K562 (cell line): ENCODE results near the gene SKP2. TPM values are rescaled to one million over a fixed set of nuclear protein-coding genes. Genes with fewer than 3 reads are reported as not detected.
A peak's percentile ranks its signal among the peaks of the same experiment; 100 is the strongest.

Source experiments
- CBFA2T2 ChIP-seq: fragments of 450-650 bp; conservative IDR thresholded peaks from 2 replicates; pipeline ENCODE4 v1.6.1; 2017; ENCODE audit warnings: mild to moderate bottlenecking
- DPF2 ChIP-seq: fragments of 450-650 bp; IDR thresholded peaks from 2 replicates; pipeline ENCODE4 v1.6.1; 2016
- FOXM1 ChIP-seq, 2 experiments: fragments of 450-650 bp in 1 of 2; sonication (generic) in 1 of 2; formaldehyde crosslinking in 1 of 2; IDR thresholded peaks; 2 replicates each; pipeline versions ENCODE4 v1.6.1 to v1.9.0; 2017 to 2022; ENCODE audit warnings: low read depth in 2 of 2, mild to moderate bottlenecking in 2 of 2, missing genetic modification reagents in 1 of 2, moderate library complexity in 1 of 2
- GABPB2 ChIP-seq: fragments of 250-450 bp; sonication (Bioruptor Pico); conservative IDR thresholded peaks from 2 replicates; pipeline ENCODE4 v1.5.1; 2021; ENCODE audit warnings: mild to moderate bottlenecking
- HDAC1 ChIP-seq, 2 experiments: fragments of 450-650 bp; IDR thresholded peaks; 2 replicates each; pipeline ENCODE4 v1.6.1; 2016 to 2017; ENCODE audit warnings: inconsistent platforms in 1 of 2, mild to moderate bottlenecking in 1 of 2, moderate library complexity in 1 of 2
- MEIS2 ChIP-seq: fragments of 450-650 bp; IDR thresholded peaks from 2 replicates; pipeline ENCODE4 v1.6.1; 2014; ENCODE audit warnings: mild to moderate bottlenecking; ENCODE audit not compliant: partially characterized antibody
- NONO ChIP-seq, 2 experiments: fragments of 200-400 bp in 1 of 2; fragments of 450-650 bp in 1 of 2; formaldehyde crosslinking in 1 of 2; IDR thresholded peaks; 2 replicates each; pipeline ENCODE4 v1.6.1; 2017; ENCODE audit warnings: low read depth in 2 of 2, mild to moderate bottlenecking in 2 of 2, moderate library complexity in 2 of 2, low read length in 1 of 2
- OTX1 ChIP-seq: fragments of 450-650 bp; formaldehyde crosslinking; IDR thresholded peaks from 2 replicates; pipeline ENCODE4 v1.4.0; 2022; ENCODE audit warnings: mild to moderate bottlenecking
- RBM25 ChIP-seq: fragments of 200-400 bp; formaldehyde crosslinking; IDR thresholded peaks from 2 replicates; pipeline ENCODE4 v1.6.1; 2018; ENCODE audit warnings: low read length, low read depth, moderate library complexity; ENCODE audit not compliant: severe bottlenecking
- SMARCA4 ChIP-seq: fragments of 450-650 bp; IDR thresholded peaks from 2 replicates; pipeline ENCODE4 v1.6.1; 2016
- SMARCE1 ChIP-seq: fragments of 450-650 bp; IDR thresholded peaks from 2 replicates; pipeline ENCODE4 v1.7.1; 2016; ENCODE audit warnings: mild to moderate bottlenecking
- SOX6 ChIP-seq: fragments of 450-650 bp; IDR thresholded peaks from 2 replicates; pipeline ENCODE4 v1.6.1; 2014; ENCODE audit warnings: mild to moderate bottlenecking
- TAL1 ChIP-seq: fragments of 450-650 bp; IDR thresholded peaks from 2 replicates; pipeline ENCODE4 v1.6.1; 2016; ENCODE audit warnings: mild to moderate bottlenecking
- TEAD1 ChIP-seq, 2 experiments: fragments of 450-650 bp in 1 of 2; sonication (generic) in 1 of 2; formaldehyde crosslinking; IDR thresholded peaks; 2 replicates each; pipeline versions ENCODE4 v1.4.0 to v1.8.0; 2020 to 2022; ENCODE audit warnings: mild to moderate bottlenecking in 2 of 2, missing genetic modification reagents in 1 of 2
- TEAD2 ChIP-seq: fragments of 450-650 bp; IDR thresholded peaks from 2 replicates; pipeline ENCODE4 v1.6.1; 2016; ENCODE audit warnings: missing genetic modification characterization, control low read depth, missing compliant biosample characterization
- ZC3H8 ChIP-seq: fragments of 450-650 bp; IDR thresholded peaks from 2 replicates; pipeline ENCODE4 v1.6.1; 2017
- polyA plus RNA-seq, 8 experiments: library from polyadenylated mRNA; depleted of rRNA in 4 of 8; stranded (reverse) in 5 of 8; unstranded in 3 of 8; fragments of >200 nt; fragmentation: Nextera tagmentation in 2 of 8; fragmentation: Illumina TruSeq in 1 of 8; extraction: Ambion mirVana in 2 of 8; extraction: Trizol in 1 of 8; gene quantifications; 2 replicates each; pipeline versions ENCODE4 v1.2.1 to v1.2.3, GENCODE V29; 2011 to 2014; ENCODE audit warnings: inconsistent platforms in 1 of 8, missing spikeins in 1 of 8
- total RNA-seq, 7 experiments: library from RNA; depleted of rRNA in 6 of 7; stranded (reverse); fragments of >200 nt in 6 of 7; fragmentation: Illumina TruSeq in 2 of 7; extraction: Trizol in 2 of 7; gene quantifications; 2 replicates each; pipeline versions ENCODE4 v1.2.1 to v1.2.3, GENCODE V29; 2011 to 2021; ENCODE audit warnings: low replicate concordance in 1 of 7
- TF ChIP-seq, protein P1 (sequence below): sonication (generic); formaldehyde crosslinking; IDR thresholded peaks from 2 replicates; pipeline ENCODE4 v1.8.1; 2023; ENCODE audit warnings: mild to moderate bottlenecking, missing genetic modification reagents
- TF ChIP-seq, protein P2 (sequence below): fragments of 250-450 bp; sonication (Bioruptor Pico); IDR thresholded peaks from 2 replicates; pipeline ENCODE4 v1.5.0; 2022; ENCODE audit warnings: mild to moderate bottlenecking
- TF ChIP-seq, protein P3 (sequence below): sonication (generic); formaldehyde crosslinking; IDR thresholded peaks from 2 replicates; pipeline ENCODE4 v1.8.0; 2022; ENCODE audit warnings: mild to moderate bottlenecking, missing genetic modification reagents, borderline replicate concordance
- TF ChIP-seq, protein P4 (sequence below): fragments of 250-450 bp; sonication (Bioruptor Pico); IDR thresholded peaks from 2 replicates; pipeline ENCODE4 v1.8.0; 2022; ENCODE audit warnings: moderate library complexity, mild to moderate bottlenecking, inconsistent platforms
- TF ChIP-seq, protein P5 (sequence below): IDR thresholded peaks from 2 replicates; pipeline ENCODE4 v1.6.1; 2011; ENCODE audit not compliant: insufficient read length; ENCODE audit errors: extremely low read depth

Gene SKP2
- total and polyA plus RNA-seq, 9 of the 15 experiments (the other 6 are each of a cell fraction or from before 2014, with no cell fraction given), result 30.0 to 97.5 (median 80.8) TPM

DNA sequence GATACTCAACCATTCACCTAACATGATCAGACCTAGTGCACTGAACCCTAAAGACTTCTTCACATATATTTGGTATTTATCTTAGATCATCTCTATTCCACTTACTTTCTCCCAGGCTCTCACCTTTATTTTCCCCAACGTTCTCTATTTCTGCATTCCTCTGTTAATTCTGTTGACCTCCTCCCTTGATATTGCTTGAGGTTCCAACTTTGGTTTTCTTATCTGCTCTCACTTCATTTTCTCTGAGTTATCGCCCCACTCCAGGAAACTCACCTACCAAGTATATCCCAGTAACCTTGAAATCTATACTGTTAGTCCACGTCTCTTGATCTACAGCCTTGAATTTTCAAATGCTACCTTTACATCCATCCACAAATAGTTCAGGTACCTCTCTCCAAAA, 80.6 kb downstream of the SKP2 start (continued):
- TF ChIP-seq, protein P1, sequence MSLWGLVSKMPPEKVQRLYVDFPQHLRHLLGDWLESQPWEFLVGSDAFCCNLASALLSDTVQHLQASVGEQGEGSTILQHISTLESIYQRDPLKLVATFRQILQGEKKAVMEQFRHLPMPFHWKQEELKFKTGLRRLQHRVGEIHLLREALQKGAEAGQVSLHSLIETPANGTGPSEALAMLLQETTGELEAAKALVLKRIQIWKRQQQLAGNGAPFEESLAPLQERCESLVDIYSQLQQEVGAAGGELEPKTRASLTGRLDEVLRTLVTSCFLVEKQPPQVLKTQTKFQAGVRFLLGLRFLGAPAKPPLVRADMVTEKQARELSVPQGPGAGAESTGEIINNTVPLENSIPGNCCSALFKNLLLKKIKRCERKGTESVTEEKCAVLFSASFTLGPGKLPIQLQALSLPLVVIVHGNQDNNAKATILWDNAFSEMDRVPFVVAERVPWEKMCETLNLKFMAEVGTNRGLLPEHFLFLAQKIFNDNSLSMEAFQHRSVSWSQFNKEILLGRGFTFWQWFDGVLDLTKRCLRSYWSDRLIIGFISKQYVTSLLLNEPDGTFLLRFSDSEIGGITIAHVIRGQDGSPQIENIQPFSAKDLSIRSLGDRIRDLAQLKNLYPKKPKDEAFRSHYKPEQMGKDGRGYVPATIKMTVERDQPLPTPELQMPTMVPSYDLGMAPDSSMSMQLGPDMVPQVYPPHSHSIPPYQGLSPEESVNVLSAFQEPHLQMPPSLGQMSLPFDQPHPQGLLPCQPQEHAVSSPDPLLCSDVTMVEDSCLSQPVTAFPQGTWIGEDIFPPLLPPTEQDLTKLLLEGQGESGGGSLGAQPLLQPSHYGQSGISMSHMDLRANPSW, result no peak
- TF ChIP-seq SOX6 (no peak), MEIS2 (peak; percentile 54), GABPB2 (CRISPR knock-in tag) (no peak), FOXM1 (IDR thresholded peaks at IDR 0.05; ENCODE audit: low read depth) (peak; percentile 14; the same call in 1 of the 2 replicates), FOXM1 (CRISPR knock-in tag; IDR thresholded peaks at IDR 0.05; ENCODE audit: low read depth) (no peak), SMARCA4 (peak; percentile 42; the same call in 1 of the 2 replicates), OTX1 (no peak), TEAD2 (tag) (no peak), CBFA2T2 (peak; percentile 51; the same call in 1 of the 2 replicates), TEAD1 (CRISPR knock-in tag; IDR thresholded peaks at IDR 0.05) (0 out of 4 replicates have a peak, but pooled peaks of 1 of the 2 experiments have one; percentile 7), RBM25 (no peak), DPF2 (0 out of 2 replicates have a peak, but pooled peaks have one; percentile 38), NONO (IDR thresholded peaks at IDR 0.05; ENCODE audit: low read depth in 2 of 2, low read length in 1 of 2) (no peak), ZC3H8 (no peak), HDAC1 (IDR thresholded peaks at IDR 0.05) (peak; percentile 23 to 53; a peak in 2 of 4 replicates), TAL1 (peak; percentile 60), SMARCE1 (peak; percentile 35; the same call in 1 of the 2 replicates)
- TF ChIP-seq, protein P2, sequence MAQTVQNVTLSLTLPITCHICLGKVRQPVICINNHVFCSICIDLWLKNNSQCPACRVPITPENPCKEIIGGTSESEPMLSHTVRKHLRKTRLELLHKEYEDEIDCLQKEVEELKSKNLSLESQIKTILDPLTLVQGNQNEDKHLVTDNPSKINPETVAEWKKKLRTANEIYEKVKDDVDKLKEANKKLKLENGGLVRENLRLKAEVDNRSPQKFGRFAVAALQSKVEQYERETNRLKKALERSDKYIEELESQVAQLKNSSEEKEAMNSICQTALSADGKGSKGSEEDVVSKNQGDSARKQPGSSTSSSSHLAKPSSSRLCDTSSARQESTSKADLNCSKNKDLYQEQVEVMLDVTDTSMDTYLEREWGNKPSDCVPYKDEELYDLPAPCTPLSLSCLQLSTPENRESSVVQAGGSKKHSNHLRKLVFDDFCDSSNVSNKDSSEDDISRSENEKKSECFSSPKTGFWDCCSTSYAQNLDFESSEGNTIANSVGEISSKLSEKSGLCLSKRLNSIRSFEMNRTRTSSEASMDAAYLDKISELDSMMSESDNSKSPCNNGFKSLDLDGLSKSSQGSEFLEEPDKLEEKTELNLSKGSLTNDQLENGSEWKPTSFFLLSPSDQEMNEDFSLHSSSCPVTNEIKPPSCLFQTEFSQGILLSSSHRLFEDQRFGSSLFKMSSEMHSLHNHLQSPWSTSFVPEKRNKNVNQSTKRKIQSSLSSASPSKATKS, result no peak
- TF ChIP-seq, protein P3, sequence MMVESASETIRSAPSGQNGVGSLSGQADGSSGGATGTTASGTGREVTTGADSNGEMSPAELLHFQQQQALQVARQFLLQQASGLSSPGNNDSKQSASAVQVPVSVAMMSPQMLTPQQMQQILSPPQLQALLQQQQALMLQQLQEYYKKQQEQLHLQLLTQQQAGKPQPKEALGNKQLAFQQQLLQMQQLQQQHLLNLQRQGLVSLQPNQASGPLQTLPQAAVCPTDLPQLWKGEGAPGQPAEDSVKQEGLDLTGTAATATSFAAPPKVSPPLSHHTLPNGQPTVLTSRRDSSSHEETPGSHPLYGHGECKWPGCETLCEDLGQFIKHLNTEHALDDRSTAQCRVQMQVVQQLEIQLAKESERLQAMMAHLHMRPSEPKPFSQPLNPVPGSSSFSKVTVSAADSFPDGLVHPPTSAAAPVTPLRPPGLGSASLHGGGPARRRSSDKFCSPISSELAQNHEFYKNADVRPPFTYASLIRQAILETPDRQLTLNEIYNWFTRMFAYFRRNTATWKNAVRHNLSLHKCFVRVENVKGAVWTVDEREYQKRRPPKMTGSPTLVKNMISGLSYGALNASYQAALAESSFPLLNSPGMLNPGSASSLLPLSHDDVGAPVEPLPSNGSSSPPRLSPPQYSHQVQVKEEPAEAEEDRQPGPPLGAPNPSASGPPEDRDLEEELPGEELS (CRISPR knock-in tag), result no peak
- TF ChIP-seq, protein P4, sequence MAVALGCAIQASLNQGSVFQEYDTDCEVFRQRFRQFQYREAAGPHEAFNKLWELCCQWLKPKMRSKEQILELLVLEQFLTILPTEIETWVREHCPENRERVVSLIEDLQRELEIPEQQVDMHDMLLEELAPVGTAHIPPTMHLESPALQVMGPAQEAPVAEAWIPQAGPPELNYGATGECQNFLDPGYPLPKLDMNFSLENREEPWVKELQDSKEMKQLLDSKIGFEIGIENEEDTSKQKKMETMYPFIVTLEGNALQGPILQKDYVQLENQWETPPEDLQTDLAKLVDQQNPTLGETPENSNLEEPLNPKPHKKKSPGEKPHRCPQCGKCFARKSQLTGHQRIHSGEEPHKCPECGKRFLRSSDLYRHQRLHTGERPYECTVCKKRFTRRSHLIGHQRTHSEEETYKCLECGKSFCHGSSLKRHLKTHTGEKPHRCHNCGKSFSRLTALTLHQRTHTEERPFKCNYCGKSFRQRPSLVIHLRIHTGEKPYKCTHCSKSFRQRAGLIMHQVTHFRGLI (CRISPR knock-in tag), result no peak
- TF ChIP-seq, protein P5, sequence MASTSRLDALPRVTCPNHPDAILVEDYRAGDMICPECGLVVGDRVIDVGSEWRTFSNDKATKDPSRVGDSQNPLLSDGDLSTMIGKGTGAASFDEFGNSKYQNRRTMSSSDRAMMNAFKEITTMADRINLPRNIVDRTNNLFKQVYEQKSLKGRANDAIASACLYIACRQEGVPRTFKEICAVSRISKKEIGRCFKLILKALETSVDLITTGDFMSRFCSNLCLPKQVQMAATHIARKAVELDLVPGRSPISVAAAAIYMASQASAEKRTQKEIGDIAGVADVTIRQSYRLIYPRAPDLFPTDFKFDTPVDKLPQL, result no peak
